Measurements from ENCODE around the gene INPP5J.

DNA sequence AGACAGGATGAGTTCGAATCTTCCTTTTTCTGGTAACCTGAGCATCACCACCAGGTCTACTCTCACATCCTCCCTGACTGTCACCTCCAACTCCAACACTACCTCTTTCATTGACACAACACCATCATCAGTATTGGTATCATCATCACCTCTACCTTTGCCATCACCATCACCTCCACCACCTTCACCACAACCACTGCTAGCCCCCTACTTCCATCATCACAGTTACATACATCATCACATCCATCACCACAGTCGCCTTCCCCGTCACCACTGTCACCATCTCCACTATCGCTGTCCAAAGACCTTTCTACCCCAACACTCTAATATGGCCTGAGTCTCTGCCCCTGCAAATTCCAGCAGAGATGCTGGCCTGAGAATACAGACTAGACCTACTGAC lies 1.4 kb upstream of the INPP5J start:
- no peak for TF ChIP-seq CTCF (IDR thresholded peaks at IDR 0.05 in 8 of 11, conservative IDR thresholded peaks at IDR 0.05 in 3 of 11)
- TF ChIP-seq POLR2A (IDR thresholded peaks at IDR 0.05), result no peak
- no peak for TF ChIP-seq POLR2AphosphoS5 (IDR thresholded peaks at IDR 0.05)

All from spleen (tissue), 7 donors.